DOHH2 (cell line): ENCODE results near the gene MIXL1.

Source experiments
- EZH2phosphoT487 ChIP-seq: fragments of 200-600 bp; sonication (generic); IDR thresholded peaks from 2 replicates; pipeline ENCODE4 v1.6.1; 2017; ENCODE audit warnings: borderline replicate concordance, mild to moderate bottlenecking, antibody characterized with exemption, low read length, moderate library complexity, mixed read lengths
- TF ChIP-seq, protein P1 (sequence below): fragments of 200-600 bp; sonication (generic); IDR thresholded peaks from one replicate; pipeline ENCODE4 v1.5.1; 2014; ENCODE audit warnings: antibody characterized with exemption, mild to moderate bottlenecking, low read depth, low read length; ENCODE audit not compliant: poor library complexity, severe bottlenecking

- TF ChIP-seq, protein P1, sequence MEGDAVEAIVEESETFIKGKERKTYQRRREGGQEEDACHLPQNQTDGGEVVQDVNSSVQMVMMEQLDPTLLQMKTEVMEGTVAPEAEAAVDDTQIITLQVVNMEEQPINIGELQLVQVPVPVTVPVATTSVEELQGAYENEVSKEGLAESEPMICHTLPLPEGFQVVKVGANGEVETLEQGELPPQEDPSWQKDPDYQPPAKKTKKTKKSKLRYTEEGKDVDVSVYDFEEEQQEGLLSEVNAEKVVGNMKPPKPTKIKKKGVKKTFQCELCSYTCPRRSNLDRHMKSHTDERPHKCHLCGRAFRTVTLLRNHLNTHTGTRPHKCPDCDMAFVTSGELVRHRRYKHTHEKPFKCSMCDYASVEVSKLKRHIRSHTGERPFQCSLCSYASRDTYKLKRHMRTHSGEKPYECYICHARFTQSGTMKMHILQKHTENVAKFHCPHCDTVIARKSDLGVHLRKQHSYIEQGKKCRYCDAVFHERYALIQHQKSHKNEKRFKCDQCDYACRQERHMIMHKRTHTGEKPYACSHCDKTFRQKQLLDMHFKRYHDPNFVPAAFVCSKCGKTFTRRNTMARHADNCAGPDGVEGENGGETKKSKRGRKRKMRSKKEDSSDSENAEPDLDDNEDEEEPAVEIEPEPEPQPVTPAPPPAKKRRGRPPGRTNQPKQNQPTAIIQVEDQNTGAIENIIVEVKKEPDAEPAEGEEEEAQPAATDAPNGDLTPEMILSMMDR, result no peak
- TF ChIP-seq EZH2phosphoT487, result no peak
These were observed 38.4 kb downstream of the MIXL1 start for GRCh38 chr1:226261818-226262217.
